MM.1S (cell line): ENCODE data around the gene PDX1.

Source experiments
- CTCF ChIP-seq: fragments of 300-600 bp; sonication (generic); IDR thresholded peaks from 2 replicates; pipeline ENCODE4 v1.5.1; 2016; ENCODE audit warnings: antibody characterized with exemption, low read length, mixed read lengths
- EZH2 ChIP-seq: fragments of 300-600 bp; sonication (generic); optimal IDR thresholded peaks from 2 replicates; pipeline ENCODE3; 2017; ENCODE audit warnings: low read depth, mild to moderate bottlenecking, antibody characterized with exemption, low read length, mixed read lengths
- EZH2phosphoT487 ChIP-seq: fragments of 300-600 bp; sonication (generic); IDR thresholded peaks from 2 replicates; pipeline ENCODE4 v1.6.1; 2018; ENCODE audit warnings: antibody characterized with exemption, low read length

GRCh38 chr13:27973961-27974662, 54.3 kb downstream of the PDX1 start:
- no peak for TF ChIP-seq CTCF
- TF ChIP-seq EZH2, result no peak
- no peak for TF ChIP-seq EZH2phosphoT487
